LHCN-M2 (cell line): ENCODE results near the gene CNDP1. TPM values are rescaled to one million over a fixed set of nuclear protein-coding genes. Genes with fewer than 3 reads are reported as not detected.
"Not testable (repeated sequence)": the region's sequence is repeated elsewhere in the genome, so short reads cannot be mapped to it uniquely, and the experiment has no call there.

Source experiments
- DNase-seq: peaks from one replicate; pipeline ENCODE4 v3.0.0-alpha.2; 2012; ENCODE audit warnings: low read depth
- total RNA-seq: library from RNA; depleted of rRNA; stranded (reverse); fragments of >200 nt; gene quantifications from 2 replicates; pipeline ENCODE4 v1.2.3, GENCODE V29; 2014

Gene CNDP1
- total RNA-seq, 1 experiment from 2014 or later, result not detected

- DNase-seq, result no peak
These were observed 10.6 kb downstream of the CNDP1 start for GRCh38 chr18:74544898-74545297.

GRCh38 chr18:74546007-74546406 is 11.7 kb downstream of the CNDP1 start:
- DNase-seq, result no peak

- peak; percentile 6 for DNase-seq
These were observed 12.6 kb downstream of the CNDP1 start for GRCh38 chr18:74546751-74547530.

- no peak for DNase-seq
These were observed 13.6 kb downstream of the CNDP1 start for GRCh38 chr18:74547860-74548259.

- DNase-seq, result no peak
These were observed 15.3 kb downstream of the CNDP1 start for GRCh38 chr18:74549591-74550104.

GRCh38 chr18:74550886-74551285 is 16.6 kb downstream of the CNDP1 start:
- DNase-seq, result no peak

GRCh38 chr18:74551452-74551851 is 17.2 kb downstream of the CNDP1 start:
- no peak for DNase-seq

- peak; percentile 67 for DNase-seq
These were observed 17.7 kb downstream of the CNDP1 start for GRCh38 chr18:74551936-74552555.

- no peak for DNase-seq
These were observed 21.8 kb downstream of the CNDP1 start for GRCh38 chr18:74556126-74556525.

- DNase-seq, result no peak
These were observed 23.8 kb downstream of the CNDP1 start for GRCh38 chr18:74558096-74558495.

- no peak for DNase-seq
These were observed 27.9 kb downstream of the CNDP1 start for GRCh38 chr18:74562131-74562730.

GRCh38 chr18:74562775-74563174 is 28.5 kb downstream of the CNDP1 start:
- DNase-seq, result no peak

- no peak for DNase-seq
These were observed 29.7 kb downstream of the CNDP1 start for GRCh38 chr18:74563999-74564398.

GRCh38 chr18:74565164-74565563 is 30.9 kb downstream of the CNDP1 start:
- not testable (repeated sequence) for DNase-seq

- DNase-seq, result not testable (repeated sequence)
These were observed 31.7 kb downstream of the CNDP1 start for GRCh38 chr18:74565993-74566392.

- DNase-seq, result no peak
These were observed 33.5 kb downstream of the CNDP1 start for GRCh38 chr18:74567822-74568221.

GRCh38 chr18:74569401-74569800 is 35.1 kb downstream of the CNDP1 start:
- no peak for DNase-seq

GRCh38 chr18:74570266-74570665 is 36.0 kb downstream of the CNDP1 start:
- no peak for DNase-seq

GRCh38 chr18:74571895-74572680 is 37.8 kb downstream of the CNDP1 start:
- DNase-seq, result no peak

GRCh38 chr18:74573053-74573452 is 38.8 kb downstream of the CNDP1 start:
- DNase-seq, result no peak

- DNase-seq, result no peak
These were observed 40.6 kb downstream of the CNDP1 start for GRCh38 chr18:74574916-74575315.

GRCh38 chr18:74577019-74577418 is 42.7 kb downstream of the CNDP1 start:
- DNase-seq, result no peak
